ENCODE results near the gene PYGO2. TPM values are rescaled to one million over a fixed set of nuclear protein-coding genes. Genes with fewer than 3 reads are reported as not detected.

The PYGO2 gene
- 12.1 and 18.5 TPM in 2 replicates for total RNA-seq

GRCh38 chr1:154961207-154962155 is at the start of gene PYGO2:
PYGO2 (minus strand) TSS chr1:154961782; CDS start chr1:154961576, 206 bp downstream.
- Histone ChIP-seq H3K4me2 (ENCODE audit: insufficient read depth, low read length) (peak within 1 kb of the TSS; percentile 98), H3K79me2 (ENCODE audit: insufficient read depth, low read length) (peaks cover 28% of the 10 kb centered on the region), H3K27me3 (ENCODE audit: insufficient read depth, low read length) (no peaks in the 10 kb centered on the region), H3K4me1 (ENCODE audit: insufficient read depth, low read length) (peaks cover 25% of the 10 kb centered on the region), H4K20me1 (ENCODE audit: insufficient read depth, low read length) (peaks cover 15% of the 10 kb centered on the region), H2AFZ (ENCODE audit: low read length) (peak within 1 kb of the TSS; percentile 62), H3K9me3 (ENCODE audit: low read depth, low read length) (no peaks in the 10 kb centered on the region), H3K27ac (ENCODE audit: low read depth, low read length) (peak within 1 kb of the TSS; percentile 66), H3K36me3 (ENCODE audit: insufficient read depth, low read length) (peaks cover 55% of the 10 kb centered on the region), H3K4me3 (ENCODE audit: insufficient read depth, low read length) (peak within 1 kb of the TSS; percentile 87)
- peak; percentile 98 for DNase-seq (ENCODE audit: insufficient read length, low spot score, missing footprints)
- peak; percentile 43 for TF ChIP-seq CTCF (IDR thresholded peaks at IDR 0.05; ENCODE audit: extremely low read depth, low read depth, low read length)

- H3K4me1 ChIP-seq (ENCODE audit: insufficient read depth, low read length), result peaks cover 5% of the 10 kb centered on the region
- peak; percentile 50 for DNase-seq (ENCODE audit: insufficient read length, low spot score, missing footprints)
- no peak overlapping the region for H2AFZ ChIP-seq (ENCODE audit: low read length)
- peaks cover 65% of the 10 kb centered on the region for H3K79me2 ChIP-seq (ENCODE audit: insufficient read depth, low read length)
- no peaks in the 10 kb centered on the region for H3K9me3 ChIP-seq (ENCODE audit: low read depth, low read length)
- no peak overlapping the region for H3K4me3 ChIP-seq (ENCODE audit: insufficient read depth, low read length)
- H4K20me1 ChIP-seq (ENCODE audit: insufficient read depth, low read length), result peaks cover 38% of the 10 kb centered on the region
- H3K27ac ChIP-seq (ENCODE audit: low read depth, low read length), result no peak overlapping the region
- no peak for TF ChIP-seq CTCF (IDR thresholded peaks at IDR 0.05; ENCODE audit: extremely low read depth, low read depth, low read length)
- no peaks in the 10 kb centered on the region for H3K27me3 ChIP-seq (ENCODE audit: insufficient read depth, low read length)
- H3K4me2 ChIP-seq (ENCODE audit: insufficient read depth, low read length), result no peak overlapping the region
- peaks cover 9% of the 10 kb centered on the region for H3K36me3 ChIP-seq (ENCODE audit: insufficient read depth, low read length)
Measured at GRCh38 chr1:155011004-155011416, 49.4 kb upstream of the PYGO2 start.

- peaks cover 71% of the 10 kb centered on the region for H3K79me2 ChIP-seq (ENCODE audit: insufficient read depth, low read length)
- no peak overlapping the region for H3K27ac ChIP-seq (ENCODE audit: low read depth, low read length)
- no peak overlapping the region for H2AFZ ChIP-seq (ENCODE audit: low read length)
- DNase-seq (ENCODE audit: insufficient read length, low spot score, missing footprints), result peak; percentile 36
- H3K9me3 ChIP-seq (ENCODE audit: low read depth, low read length), result no peaks in the 10 kb centered on the region
- H3K27me3 ChIP-seq (ENCODE audit: insufficient read depth, low read length), result no peaks in the 10 kb centered on the region
- H3K36me3 ChIP-seq (ENCODE audit: insufficient read depth, low read length), result peaks cover 8% of the 10 kb centered on the region
- H3K4me3 ChIP-seq (ENCODE audit: insufficient read depth, low read length), result no peak overlapping the region
- H4K20me1 ChIP-seq (ENCODE audit: insufficient read depth, low read length), result peaks cover 41% of the 10 kb centered on the region
- no peak for TF ChIP-seq CTCF (IDR thresholded peaks at IDR 0.05; ENCODE audit: extremely low read depth, low read depth, low read length)
- H3K4me1 ChIP-seq (ENCODE audit: insufficient read depth, low read length), result peaks cover 11% of the 10 kb centered on the region
- H3K4me2 ChIP-seq (ENCODE audit: insufficient read depth, low read length), result no peak overlapping the region
Measured at GRCh38 chr1:155010211-155010918, 48.8 kb upstream of the PYGO2 start.

GRCh38 chr1:155009742-155010141 is 48.2 kb upstream of the PYGO2 start:
- H3K4me2 ChIP-seq (ENCODE audit: insufficient read depth, low read length), result no peak overlapping the region
- peaks cover 78% of the 10 kb centered on the region for H3K79me2 ChIP-seq (ENCODE audit: insufficient read depth, low read length)
- DNase-seq (ENCODE audit: insufficient read length, low spot score, missing footprints), result no peak
- H4K20me1 ChIP-seq (ENCODE audit: insufficient read depth, low read length), result peaks cover 43% of the 10 kb centered on the region
- no peak overlapping the region for H3K4me3 ChIP-seq (ENCODE audit: insufficient read depth, low read length)
- H3K4me1 ChIP-seq (ENCODE audit: insufficient read depth, low read length), result peaks cover 17% of the 10 kb centered on the region
- H3K36me3 ChIP-seq (ENCODE audit: insufficient read depth, low read length), result peaks cover 7% of the 10 kb centered on the region
- TF ChIP-seq CTCF (IDR thresholded peaks at IDR 0.05; ENCODE audit: extremely low read depth, low read depth, low read length), result no peak
- H3K27me3 ChIP-seq (ENCODE audit: insufficient read depth, low read length), result no peaks in the 10 kb centered on the region
- H2AFZ ChIP-seq (ENCODE audit: low read length), result no peak overlapping the region
- H3K9me3 ChIP-seq (ENCODE audit: low read depth, low read length), result no peaks in the 10 kb centered on the region
- no peak overlapping the region for H3K27ac ChIP-seq (ENCODE audit: low read depth, low read length)
